HG02970 (cell line): ENCODE data around the gene TLE1.

Experiments
- ATAC-seq: cut with Tn5 transposase; IDR thresholded peaks from one replicate; pipeline ENCODE4 v1.9.1; 2021; ENCODE audit warnings: mild to moderate bottlenecking, moderate library complexity, moderate number of reproducible peaks; ENCODE audit not compliant: unreplicated experiment, low FRiP score

The TLE1 gene

DNA sequence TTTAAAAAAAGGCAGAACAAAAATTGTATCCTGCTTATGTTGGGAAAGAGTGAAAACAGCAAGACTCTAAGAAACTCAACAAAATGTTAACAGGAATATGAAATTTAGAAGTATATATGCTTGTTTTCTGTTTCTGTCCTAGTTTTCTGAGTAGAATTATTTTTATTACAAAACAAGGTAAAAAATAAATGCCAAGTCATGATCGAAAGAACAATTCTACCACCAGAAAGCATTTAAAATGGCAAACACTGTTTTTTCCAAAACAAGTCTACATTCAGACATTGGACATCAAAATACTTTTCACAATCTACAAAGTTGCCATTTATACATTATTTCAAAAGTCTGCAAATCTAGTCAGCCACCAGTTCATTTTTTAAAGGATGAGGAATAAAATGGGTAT, 102.6 kb downstream of the TLE1 start:
- ATAC-seq = no peak

DNA sequence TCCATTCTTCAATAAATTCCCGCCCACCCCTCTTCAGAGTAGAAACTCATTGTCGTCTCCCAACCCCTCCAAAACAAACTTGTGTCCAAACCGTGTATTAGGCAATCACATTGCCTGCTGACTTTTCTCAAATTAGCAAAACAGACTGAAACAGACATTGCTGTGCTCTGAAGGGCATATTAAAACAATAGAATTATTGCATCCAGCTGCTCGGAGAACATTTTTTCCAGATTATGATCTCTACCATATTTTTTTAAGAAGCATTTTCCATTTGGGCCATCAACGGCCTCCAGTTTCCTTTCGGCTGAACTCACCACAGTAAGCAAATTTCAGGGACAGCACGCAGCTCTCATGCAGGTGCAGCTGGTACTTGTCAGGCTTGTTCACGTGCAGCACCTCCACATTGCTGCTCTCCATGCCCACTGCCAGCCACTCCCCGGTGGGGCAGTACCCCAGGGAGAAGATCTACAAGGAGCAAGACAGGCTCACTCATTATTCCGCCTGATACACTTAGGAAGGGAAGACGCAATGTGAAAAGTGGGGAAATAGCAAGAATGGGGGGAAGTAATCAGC, 104.1 kb downstream of the TLE1 start:
- no peak for ATAC-seq

DNA sequence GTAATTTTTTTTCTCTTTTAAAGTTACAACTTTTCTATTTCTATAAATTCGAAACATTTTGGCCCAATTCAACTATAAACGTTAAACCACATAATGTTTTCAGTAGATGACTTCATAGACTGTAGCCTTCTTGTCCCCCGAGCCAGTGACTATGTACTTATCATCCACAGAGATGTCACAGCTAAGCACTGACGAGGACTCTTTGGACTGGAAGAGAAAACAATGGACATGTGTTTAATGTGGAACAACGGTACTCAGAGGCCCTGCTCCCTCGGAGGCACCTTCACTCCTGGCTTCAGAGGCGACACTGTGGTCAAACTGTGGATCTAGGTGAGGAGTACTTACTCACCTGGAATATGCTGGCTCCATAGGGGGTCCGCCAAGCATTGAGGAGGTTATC, 105.2 kb downstream of the TLE1 start:
- ATAC-seq = no peak

DNA sequence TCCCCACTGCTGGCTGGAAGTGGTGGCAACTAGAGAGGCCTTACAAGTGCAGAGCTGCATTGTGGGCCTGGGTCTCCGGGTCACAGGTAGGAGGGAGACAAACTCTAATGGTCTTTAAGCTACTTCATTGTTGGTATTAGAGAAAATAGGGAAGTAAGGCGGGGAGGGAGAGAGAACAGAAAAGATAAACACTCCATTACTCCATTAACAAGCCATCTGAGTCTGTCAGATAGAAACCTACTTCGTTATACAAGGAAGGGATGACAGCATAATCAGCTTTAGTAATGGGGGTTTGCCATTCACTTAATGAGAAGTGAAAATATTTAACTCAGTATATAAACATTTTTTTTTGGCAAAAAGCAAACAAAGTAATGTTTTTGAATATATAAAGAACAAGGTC, 107.4 kb downstream of the TLE1 start:
- ATAC-seq = no peak

DNA sequence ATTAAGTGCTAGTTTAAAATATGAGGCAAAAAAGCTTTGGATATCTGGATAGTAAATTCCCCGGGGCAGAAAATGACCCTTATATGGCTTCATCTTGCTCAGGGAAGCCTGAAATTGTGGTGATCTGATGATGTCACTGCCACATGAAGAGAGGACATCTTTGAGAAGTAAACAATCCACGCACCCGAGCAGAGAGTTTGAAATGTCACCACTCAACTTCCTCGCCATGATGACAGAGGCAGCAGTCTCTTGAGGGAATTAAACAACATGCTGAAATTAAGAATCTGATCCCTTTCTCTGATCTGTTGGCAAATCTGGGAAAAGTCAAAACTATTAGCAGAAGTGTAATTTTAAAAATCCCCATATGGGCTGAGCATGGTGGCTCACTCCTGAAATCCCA, 110.0 kb downstream of the TLE1 start:
- ATAC-seq = no peak

DNA sequence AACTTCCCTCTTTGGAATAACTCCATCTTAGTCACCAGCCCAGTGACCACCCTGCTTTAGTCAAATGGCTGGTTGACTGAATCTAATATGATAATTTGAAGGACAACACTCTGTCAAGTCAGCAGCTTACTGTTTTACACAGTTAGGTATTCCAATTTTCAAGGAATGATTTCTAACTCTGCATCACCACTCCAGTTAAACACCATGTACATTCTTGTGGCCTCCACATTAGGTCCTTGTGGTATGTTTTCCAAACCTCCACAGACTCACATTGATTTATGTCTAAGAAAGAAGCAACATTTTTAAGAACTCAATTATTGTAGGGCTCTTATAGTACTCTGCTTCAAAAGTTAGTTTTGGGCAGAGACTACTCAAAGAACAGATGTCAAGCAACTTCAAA, 110.7 kb downstream of the TLE1 start:
- no peak for ATAC-seq

DNA sequence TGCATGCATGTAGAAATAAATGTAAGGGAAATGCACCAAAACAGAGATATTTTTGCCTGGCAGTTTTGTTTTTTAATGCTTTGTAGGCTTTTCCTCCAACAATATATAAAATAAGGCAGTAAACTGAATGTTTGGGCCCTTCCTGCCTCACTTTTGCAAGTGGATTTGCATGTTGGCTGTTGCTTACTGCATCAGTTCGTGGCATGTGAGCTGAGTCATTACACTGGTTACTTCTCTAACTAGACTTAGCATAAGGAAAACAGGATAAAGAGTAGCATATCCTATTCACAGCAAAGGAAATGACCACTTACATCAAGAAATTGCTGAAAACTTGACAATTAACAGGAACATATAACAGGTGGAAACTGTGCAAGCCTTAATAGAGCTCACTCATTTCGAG, 113.4 kb downstream of the TLE1 start:
- no peak for ATAC-seq

DNA sequence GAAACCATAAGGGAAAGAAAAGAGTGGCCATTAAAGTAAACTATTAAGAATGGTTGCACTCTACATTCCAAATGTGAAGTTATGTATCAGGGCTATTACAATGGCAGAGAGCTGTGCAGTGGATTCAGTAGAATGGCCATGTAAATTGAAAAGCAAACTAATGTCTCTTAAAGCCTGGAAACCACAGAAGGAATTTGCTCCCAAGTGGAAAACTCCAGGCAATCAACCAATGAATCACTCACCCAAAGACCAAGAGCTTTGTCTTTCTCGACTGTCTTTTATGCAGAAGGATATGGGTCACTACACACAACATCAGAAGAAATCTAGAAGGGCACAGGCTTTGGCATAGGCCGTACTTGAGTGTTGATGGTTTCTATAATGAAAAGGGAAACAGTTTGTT, 114.9 kb downstream of the TLE1 start:
- ATAC-seq = no peak

DNA sequence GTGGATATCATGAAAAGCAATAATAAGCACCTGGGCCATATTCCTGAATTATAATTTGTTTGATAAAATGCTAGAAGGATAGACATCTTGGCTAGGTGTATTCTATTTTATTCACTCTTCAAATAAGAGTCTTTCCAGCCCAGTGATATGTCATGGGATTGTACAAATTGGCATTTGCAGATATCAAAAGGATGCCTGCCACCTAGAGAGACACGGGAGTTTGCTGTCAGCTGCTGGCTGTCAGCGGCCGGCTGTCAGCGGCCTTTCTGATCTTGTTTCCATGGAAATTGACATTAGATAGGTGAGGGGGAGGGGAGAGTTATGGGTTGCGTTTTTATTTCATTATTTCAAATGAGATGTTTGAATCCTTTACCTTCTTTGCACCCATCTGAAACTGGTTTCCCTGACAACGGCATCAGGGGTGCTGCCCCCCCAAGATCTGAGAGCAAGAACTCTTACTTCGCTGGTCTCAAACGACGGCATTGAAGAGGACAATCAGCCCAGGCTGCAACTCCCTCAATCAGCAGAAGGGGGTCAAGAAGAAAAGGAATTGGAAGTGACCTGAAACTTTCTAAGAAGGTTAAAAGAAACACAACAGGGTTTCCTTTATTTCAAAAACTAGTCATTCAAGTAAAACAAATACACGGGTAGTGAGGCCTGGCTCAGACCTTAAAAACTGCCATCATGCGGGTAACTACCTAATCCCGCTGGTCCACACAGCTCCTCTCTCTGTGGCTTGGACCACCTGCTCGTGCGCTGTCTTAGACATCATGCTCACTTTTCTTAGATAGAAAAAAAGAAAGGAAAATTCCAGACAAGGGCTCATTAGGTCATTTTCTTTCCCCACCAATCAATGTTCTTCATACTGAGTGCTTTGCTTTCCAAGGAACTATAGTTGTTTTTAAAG, 115.7 kb downstream of the TLE1 start:
- ATAC-seq = no peak

DNA sequence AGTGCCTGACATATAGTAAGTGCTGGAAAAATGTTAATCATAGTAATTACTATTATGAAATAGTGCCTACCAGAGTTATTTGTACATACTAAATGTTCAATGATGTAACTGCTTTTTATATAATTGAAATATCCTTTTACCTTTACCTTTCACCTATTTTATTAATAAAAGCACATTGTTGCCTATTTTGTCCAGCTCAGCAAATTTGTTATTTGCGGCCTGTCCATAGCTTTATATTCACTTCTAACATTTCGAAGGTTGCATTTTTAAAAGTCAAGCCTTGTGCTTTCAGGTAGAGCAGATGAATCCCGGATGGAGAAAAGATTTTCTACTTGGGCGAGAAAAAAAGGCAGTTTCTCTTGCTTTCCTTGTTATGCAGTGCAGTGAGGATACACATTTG, 119.3 kb downstream of the TLE1 start:
- ATAC-seq = no peak

DNA sequence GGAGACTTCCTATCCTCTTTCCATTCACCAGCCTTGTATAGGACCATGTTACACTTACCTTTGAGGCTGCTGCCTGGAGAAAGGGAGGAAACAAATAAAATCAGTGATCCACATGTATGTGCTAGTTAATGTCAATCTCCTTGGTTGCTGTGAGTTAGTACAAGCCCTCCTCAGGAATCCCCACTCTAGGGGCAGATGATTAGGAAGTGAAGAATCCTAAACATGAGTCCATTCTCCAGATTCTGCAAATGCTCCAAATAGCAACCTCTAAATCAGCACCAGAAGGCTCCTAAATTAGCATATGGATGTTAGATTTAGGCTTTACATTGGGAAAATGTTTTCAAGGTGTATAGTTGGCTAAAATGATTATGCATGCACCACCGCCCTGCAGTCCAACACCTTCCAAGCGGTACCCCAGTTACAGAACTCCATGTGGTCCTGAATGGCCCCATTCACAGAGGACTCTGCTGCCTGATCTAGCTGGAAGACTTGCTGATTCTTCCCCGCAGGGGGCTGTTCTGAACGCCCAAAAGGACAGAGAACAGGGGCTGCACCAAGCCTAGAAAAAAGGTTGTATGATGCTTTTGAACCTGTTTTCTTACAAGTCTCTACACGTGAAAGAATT, 123.2 kb downstream of the TLE1 start:
- no peak for ATAC-seq

DNA sequence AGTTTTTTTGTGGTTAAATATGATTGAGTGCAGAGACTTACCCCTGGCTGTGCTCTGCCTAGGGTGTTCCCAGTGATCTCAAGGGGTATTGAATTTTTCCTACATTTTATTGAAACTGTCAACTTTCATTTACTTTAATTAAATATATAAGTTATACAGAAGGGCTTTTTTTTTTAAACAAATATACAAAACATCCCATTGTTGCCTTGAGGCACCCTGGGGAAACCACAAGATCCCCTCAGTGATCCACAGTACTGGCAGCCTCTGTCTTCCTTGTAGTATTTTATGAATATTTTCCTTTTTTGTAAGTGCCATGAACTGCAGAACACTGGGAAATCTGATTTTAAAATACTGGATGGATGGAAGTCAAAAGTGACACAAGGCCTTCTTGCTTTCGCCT, 123.7 kb downstream of the TLE1 start:
- no peak for ATAC-seq

DNA sequence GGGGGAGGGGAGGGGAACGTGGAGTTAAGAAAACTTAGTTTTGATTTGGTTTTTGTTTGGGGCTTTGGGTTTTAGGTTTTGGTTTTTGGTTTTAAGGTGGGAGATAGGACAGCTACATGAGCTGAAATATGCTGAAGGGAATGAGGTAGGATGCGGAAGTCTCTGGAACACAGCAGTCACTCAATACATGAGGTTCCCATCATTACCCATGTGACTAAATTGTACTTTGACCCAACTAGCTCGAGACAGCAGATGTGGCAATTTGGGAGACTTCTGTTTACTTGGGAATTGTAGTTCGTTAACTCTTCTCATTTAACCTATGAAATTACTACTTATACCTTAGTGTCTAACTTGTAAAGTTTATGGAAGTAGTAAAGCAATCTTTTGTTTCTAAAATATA, 124.2 kb downstream of the TLE1 start:
- ATAC-seq = no peak

DNA sequence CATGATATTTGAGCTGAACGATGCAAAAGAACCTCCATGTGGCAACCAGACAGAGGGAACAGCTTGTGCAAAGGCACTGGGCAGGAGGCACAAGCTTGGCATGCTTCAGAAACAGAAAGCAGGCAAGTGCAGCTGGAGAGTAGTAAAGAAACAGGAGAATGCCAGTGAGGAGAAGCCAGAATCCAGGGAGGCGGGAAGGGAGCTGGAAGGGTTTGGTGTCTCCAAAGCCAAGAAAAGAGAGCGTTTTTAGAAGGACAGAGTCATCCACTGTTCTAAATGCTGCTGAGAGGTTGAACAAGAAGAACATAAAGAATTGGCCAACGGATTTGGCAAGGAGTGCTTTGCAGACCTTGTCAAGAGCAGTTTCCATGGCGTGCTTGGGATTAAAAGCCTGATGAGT, 124.7 kb downstream of the TLE1 start:
- no peak for ATAC-seq

DNA sequence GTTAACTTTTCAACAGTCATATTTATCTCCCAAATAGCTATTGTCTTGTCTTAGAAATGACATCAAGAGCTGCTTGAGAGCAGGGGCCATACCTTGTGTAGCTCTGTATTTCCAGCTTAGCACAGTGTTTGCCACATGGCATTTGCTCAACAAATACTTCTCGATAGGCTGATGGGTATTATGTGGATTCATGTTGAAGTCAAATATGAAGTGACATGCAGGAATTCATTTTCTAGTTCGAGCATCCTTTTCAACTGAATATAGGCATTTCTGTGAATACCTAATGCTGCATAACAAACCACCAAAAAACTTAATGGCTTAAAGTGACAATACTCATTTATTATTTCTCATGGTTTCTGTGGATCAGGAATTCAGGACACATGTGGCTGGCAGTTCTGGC, 125.6 kb downstream of the TLE1 start:
- no peak for ATAC-seq

DNA sequence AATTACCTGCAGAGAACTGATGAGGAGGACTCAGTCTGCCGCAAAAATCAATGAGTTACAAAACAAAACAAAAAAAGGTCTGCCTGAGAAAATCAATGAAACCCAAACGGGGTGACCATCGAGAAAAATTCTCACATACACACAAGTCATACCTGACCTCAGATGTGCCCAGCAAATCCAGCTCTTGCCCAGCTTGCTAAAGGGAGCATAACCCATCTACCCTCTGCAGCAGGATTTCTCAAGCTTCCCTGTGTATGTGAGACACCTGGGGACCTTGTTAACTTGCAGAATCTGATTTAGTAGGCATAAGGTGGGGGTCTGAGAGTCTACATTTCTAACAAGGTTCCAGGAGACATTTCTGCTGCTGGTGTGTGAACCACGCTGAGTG, 126.3 kb downstream of the TLE1 start:
- no peak for ATAC-seq

DNA sequence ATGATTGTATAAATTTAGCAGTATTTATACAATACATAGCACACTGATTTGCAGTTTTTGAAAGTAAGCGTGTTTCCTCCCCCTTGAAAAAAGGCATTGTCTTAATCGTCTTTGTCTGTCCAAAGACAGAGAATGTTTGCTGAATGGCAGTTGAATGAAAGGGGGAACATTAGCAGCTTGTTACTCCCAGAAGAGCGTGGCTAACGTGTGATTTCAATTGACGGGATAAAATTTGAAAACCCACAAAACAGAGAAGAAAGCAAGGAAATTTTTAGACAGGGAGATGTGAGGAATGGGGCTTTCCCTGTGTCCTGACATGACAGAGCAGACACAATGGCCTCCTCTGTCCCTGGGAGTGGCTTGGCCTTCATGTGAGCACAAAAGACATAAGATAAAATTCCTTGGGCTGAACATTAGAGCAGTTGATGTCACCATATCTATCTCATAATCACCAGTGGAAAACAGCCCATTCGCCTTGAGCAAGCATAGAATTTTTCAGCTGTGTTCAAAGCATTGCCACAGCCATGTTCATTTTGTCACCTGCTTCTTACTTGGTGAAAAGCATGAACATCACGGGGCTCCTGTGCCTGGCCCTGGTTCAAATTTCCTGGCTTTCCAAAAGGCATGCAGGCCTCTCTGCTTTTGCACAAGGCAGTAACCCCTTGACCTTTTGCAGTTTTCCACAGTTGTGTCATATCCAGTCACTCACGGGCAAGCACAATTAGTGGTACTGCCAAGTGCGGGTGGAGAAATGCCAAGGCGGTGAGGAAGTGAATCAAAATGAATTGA, 126.9 kb downstream of the TLE1 start:
- no peak for ATAC-seq

DNA sequence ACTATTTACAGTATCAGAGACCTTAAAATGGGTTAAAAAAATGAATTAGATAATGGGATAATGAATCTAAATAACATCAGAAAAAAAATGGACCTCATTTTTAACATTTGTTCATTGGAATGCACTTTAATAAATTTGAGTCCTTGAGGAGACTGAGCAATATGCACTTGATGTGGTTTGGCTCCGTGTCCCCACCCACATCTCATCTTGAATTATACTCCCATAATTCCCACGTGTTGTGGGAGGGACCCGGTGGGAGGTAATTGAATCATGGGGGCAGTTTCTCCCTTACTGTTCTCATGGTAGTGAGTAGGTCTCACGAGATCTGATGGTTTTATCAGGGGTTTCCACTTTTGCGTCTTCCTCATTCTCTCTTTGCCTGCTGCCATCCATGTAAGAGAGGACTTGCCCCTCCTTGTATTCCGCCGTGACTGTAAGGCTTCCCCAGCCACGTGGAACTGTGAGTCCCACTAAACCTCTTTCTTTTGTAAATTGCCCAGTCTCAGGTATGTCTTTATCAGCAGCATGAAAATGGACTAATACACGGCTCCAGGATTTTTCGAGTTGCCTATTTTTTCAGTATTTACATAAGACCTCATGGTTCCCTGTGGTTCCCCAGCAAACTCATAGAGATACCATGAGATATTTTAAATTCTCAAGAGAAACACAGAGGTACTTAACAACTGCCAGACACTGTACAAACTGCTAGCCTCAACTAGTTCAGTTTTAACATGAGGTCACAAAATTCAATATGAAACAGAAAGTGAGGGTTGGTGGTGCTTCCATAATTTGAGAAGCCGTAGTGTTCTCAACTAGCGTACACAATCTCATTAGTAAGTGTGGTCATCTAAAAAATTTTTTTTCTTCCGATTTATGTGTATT, 128.3 kb downstream of the TLE1 start:
- no peak for ATAC-seq

DNA sequence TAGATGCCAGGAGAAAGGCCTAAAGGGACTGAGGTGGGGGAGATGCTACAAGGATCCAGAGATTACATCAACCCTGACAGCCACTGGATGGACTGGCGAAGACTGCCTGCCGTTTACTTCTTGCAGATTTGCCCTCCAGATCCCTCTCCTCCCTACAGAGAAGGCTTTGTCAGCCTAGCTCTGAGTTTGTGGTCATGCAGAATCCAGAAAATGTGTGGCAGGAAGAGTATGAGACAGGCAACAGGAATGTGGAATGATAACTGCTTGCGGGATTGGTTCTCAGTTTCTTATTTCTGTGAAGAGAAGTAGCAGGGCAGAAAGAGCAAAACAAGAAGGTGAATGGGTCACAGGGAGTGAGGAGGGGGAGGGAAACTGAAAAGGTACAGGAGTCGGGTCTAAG, 129.6 kb downstream of the TLE1 start:
- ATAC-seq = no peak

DNA sequence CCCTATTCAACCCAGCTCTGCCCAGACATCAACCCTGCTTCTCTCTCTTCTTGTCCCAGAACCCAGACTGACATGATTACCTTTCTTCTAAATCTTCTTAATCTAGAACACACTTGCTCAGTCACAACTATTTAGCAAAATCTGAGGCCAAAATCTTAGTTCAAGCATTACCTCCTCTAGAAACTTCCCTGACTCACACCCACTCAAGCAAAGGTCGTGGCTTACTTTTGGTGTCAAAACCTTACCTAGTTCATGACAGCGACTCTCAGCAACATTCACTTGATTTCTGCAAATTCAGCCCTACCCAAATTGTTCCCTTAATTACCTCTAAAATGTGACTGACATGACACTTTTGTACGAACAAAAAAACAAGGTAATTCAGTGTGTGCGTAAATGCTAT, 130.2 kb downstream of the TLE1 start:
- ATAC-seq = no peak
